HG02973 (cell line): ENCODE measurements around the gene CNOT6.

Experiments used
- ATAC-seq: cut with Tn5 transposase; IDR thresholded peaks from one replicate; pipeline ENCODE4 v1.9.1; 2021; ENCODE audit warnings: moderate library complexity; ENCODE audit not compliant: unreplicated experiment

CNOT6 gene

GRCh38 chr5:180598797-180599589, 104.8 kb downstream of the CNOT6 start:
- ATAC-seq = no peak

GRCh38 chr5:180599590-180599914, 105.4 kb downstream of the CNOT6 start:
- ATAC-seq = no peak

- no peak for ATAC-seq
Observed at GRCh38 chr5:180599981-180600553, 105.9 kb downstream of the CNOT6 start.

- no peak for ATAC-seq
Observed at GRCh38 chr5:180600554-180601041, 106.4 kb downstream of the CNOT6 start.

GRCh38 chr5:180601591-180602480, 107.7 kb downstream of the CNOT6 start:
- ATAC-seq = no peak

GRCh38 chr5:180602481-180603075, 108.4 kb downstream of the CNOT6 start:
- no peak for ATAC-seq

GRCh38 chr5:180603076-180603594, 109.0 kb downstream of the CNOT6 start:
- ATAC-seq = no peak

- no peak for ATAC-seq
Observed at GRCh38 chr5:180604271-180604670, 110.1 kb downstream of the CNOT6 start.

GRCh38 chr5:180605554-180606214, 111.5 kb downstream of the CNOT6 start:
- no peak for ATAC-seq

GRCh38 chr5:180606215-180606785, 112.1 kb downstream of the CNOT6 start:
- no peak for ATAC-seq

GRCh38 chr5:180607861-180608571, 113.8 kb downstream of the CNOT6 start:
- ATAC-seq = no peak

GRCh38 chr5:180608572-180609310, 114.6 kb downstream of the CNOT6 start:
- no peak for ATAC-seq

GRCh38 chr5:180609386-180609785, 115.2 kb downstream of the CNOT6 start:
- no peak for ATAC-seq

- ATAC-seq = no peak
Observed at GRCh38 chr5:180609817-180610550, 115.8 kb downstream of the CNOT6 start.

- ATAC-seq = no peak
Observed at GRCh38 chr5:180611140-180611850, 117.1 kb downstream of the CNOT6 start.

GRCh38 chr5:180612683-180613082, 118.5 kb downstream of the CNOT6 start:
- ATAC-seq = no peak

GRCh38 chr5:180613188-180613813, 119.1 kb downstream of the CNOT6 start:
- no peak for ATAC-seq
